HepG2 (cell line): Measurements from ENCODE around the gene ADD2. TPM values are rescaled to one million over a fixed set of nuclear protein-coding genes. Genes with fewer than 3 reads are reported as not detected.

ENCODE experiments used
- ATAC-seq: fragments of 200-7000 bp; cut with Tn5 transposase; 3 replicates; pipeline ENCODE4 v1.9.1; 2020; ENCODE audit warnings: mild to moderate bottlenecking, moderate library complexity
- BruUV-seq: library from RNA; stranded (reverse); fragments of 400-500 nt; replicated peaks from 2 replicates; lab custom pipeline; 2021; lab: Mats Ljungman, UMichigan
- CTCF ChIA-PET: fragments of 300-600 bp; formaldehyde crosslinking; extraction: SDS; loops from one replicate; lab custom pipeline; 2021; ENCODE audit warnings: low total read pairs, inconsistent platforms, low intra/inter-chr PET ratio; lab: Yijun Ruan, JAX
- POLR2A ChIA-PET: fragments of 350-600 bp; sonication (Branson Sonifier 250); formaldehyde crosslinking; loops from one replicate; lab custom pipeline; 2020; ENCODE audit warnings: antibody characterized with exemption, inconsistent platforms; lab: Yijun Ruan, JAX
- DNase-seq: peaks from one replicate; pipeline ENCODE4 v3.0.0-alpha.2; 2015; ENCODE audit warnings: low spot score
- FAIRE-seq: peaks from 3 replicates; lab custom pipeline; 2011; peaks lifted over from hg19 to GRCh38; lab: Jason Lieb, UNC
- H2AFZ ChIP-seq: one replicate; pipeline ENCODE4 v1.6.1; 2011; ENCODE audit warnings: low read length, inconsistent platforms
- H3K27ac ChIP-seq: fragments of 300-600 bp; 3 replicates; pipeline ENCODE4 v1.8.0; 2011; ENCODE audit warnings: mixed run types, mild to moderate bottlenecking, mixed read lengths, low read length, inconsistent platforms; ENCODE audit not compliant: insufficient read depth; ENCODE audit errors: extremely low read length
- H3K27me3 ChIP-seq, 2 experiments: fragments of 200-600 bp in 1 of 2; 2 replicates in 1 of 2; 3 replicates in 1 of 2; pipeline versions ENCODE4 v1.6.0 to v1.8.0; 2011; ENCODE audit warnings: low read length in 2 of 2, mild to moderate bottlenecking in 2 of 2, moderate library complexity in 2 of 2, inconsistent platforms in 1 of 2; ENCODE audit not compliant: insufficient read depth in 2 of 2, control insufficient read depth in 1 of 2
- H3K36me3 ChIP-seq, 2 experiments: fragments of 200-600 bp in 1 of 2; replicated peaks in 1 of 2; 2 replicates in 1 of 2; 3 replicates in 1 of 2; pipeline versions ENCODE4 v1.5.1 to v1.8.0; 2011; ENCODE audit warnings: low read length in 2 of 2, inconsistent platforms in 1 of 2; ENCODE audit not compliant: insufficient read depth in 2 of 2, control insufficient read depth in 1 of 2
- H3K4me1 ChIP-seq: 2 replicates; pipeline ENCODE4 v1.5.1; 2012; ENCODE audit warnings: low read length, inconsistent platforms; ENCODE audit not compliant: insufficient read depth
- H3K4me2 ChIP-seq: 2 replicates; pipeline ENCODE4 v1.6.0; 2011; ENCODE audit warnings: low read depth, low read length, inconsistent platforms
- H3K4me3 ChIP-seq, 3 experiments: fragments of 200-600 bp in 1 of 3; sonication (generic), shearing (Covaris generic) in 1 of 3; replicated peaks in 1 of 3; 2 replicates each; pipeline ENCODE4 v1.5.1; 2011 to 2016; ENCODE audit warnings: low read length in 3 of 3, inconsistent platforms in 2 of 3, low read depth in 2 of 3, mild to moderate bottlenecking in 2 of 3, control low read depth in 1 of 3, mixed read lengths in 1 of 3; ENCODE audit not compliant: insufficient read depth in 1 of 3
- H3K79me2 ChIP-seq: one replicate; pipeline ENCODE4 v1.6.1; 2011; ENCODE audit warnings: low read length, inconsistent platforms; ENCODE audit not compliant: insufficient read depth
- H3K9ac ChIP-seq: 2 replicates; pipeline ENCODE4 v1.6.0; 2011; ENCODE audit warnings: mild to moderate bottlenecking, low read depth, low read length, inconsistent platforms; ENCODE audit not compliant: insufficient read depth
- H3K9me3 ChIP-seq: 2 replicates; pipeline ENCODE4 v1.5.1; 2012; ENCODE audit warnings: mild to moderate bottlenecking, low read length
- H4K20me1 ChIP-seq: 2 replicates; pipeline ENCODE4 v1.6.0; 2011; ENCODE audit warnings: inconsistent platforms, mild to moderate bottlenecking, low read length, moderate library complexity; ENCODE audit not compliant: insufficient read depth
- CENPX ChIP-seq: sonication (generic); formaldehyde crosslinking; IDR thresholded peaks from 2 replicates; pipeline ENCODE4 v1.9.0; 2021; ENCODE audit warnings: mild to moderate bottlenecking, missing genetic modification reagents, moderate library complexity
- ETS1 ChIP-seq: sonication (generic); formaldehyde crosslinking; IDR thresholded peaks from 2 replicates; pipeline ENCODE4 v1.4.0; 2020; ENCODE audit warnings: missing genetic modification reagents
- HIVEP1 ChIP-seq: sonication (generic); formaldehyde crosslinking; IDR thresholded peaks from 2 replicates; pipeline ENCODE4 v1.4.0; 2020; ENCODE audit warnings: mild to moderate bottlenecking, missing genetic modification reagents
- KDM5B ChIP-seq: sonication (generic); formaldehyde crosslinking; IDR thresholded peaks from 2 replicates; pipeline ENCODE4 v1.4.0; 2020; ENCODE audit warnings: missing genetic modification reagents, mild to moderate bottlenecking, borderline replicate concordance
- NFE2L2 ChIP-seq: fragments of 150-350 bp; IDR thresholded peaks from 2 replicates; pipeline ENCODE4 v1.6.1; 2014; ENCODE audit warnings: low read length
- PITX1 ChIP-seq: sonication (generic); formaldehyde crosslinking; IDR thresholded peaks from 2 replicates; pipeline ENCODE4 v1.5.1; 2020; ENCODE audit warnings: mild to moderate bottlenecking, missing genetic modification reagents
- SMAD9 ChIP-seq: sonication (generic); formaldehyde crosslinking; IDR thresholded peaks from 2 replicates; pipeline ENCODE4 v1.5.1; 2020; ENCODE audit warnings: mild to moderate bottlenecking, missing genetic modification reagents
- ZBTB49 ChIP-seq: sonication (generic); formaldehyde crosslinking; IDR thresholded peaks from 2 replicates; pipeline ENCODE4 v1.4.0; 2020; ENCODE audit warnings: missing genetic modification reagents, borderline replicate concordance
- ZNF253 ChIP-seq: sonication (generic); formaldehyde crosslinking; IDR thresholded peaks from 2 replicates; pipeline ENCODE4 v1.8.0; 2022; ENCODE audit warnings: mild to moderate bottlenecking, missing genetic modification reagents, borderline replicate concordance
- ZNF331 ChIP-seq: sonication (generic); formaldehyde crosslinking; IDR thresholded peaks from 2 replicates; pipeline ENCODE4 v1.4.0; 2020; ENCODE audit warnings: missing genetic modification reagents
- ZNF382 ChIP-seq: sonication (generic); formaldehyde crosslinking; IDR thresholded peaks from 2 replicates; pipeline ENCODE4 v1.5.0; 2020; ENCODE audit warnings: missing genetic modification reagents, mild to moderate bottlenecking, borderline replicate concordance
- ZNF570 ChIP-seq: sonication (generic); formaldehyde crosslinking; IDR thresholded peaks from 2 replicates; pipeline ENCODE4 v1.4.0; 2020; ENCODE audit warnings: mild to moderate bottlenecking, missing genetic modification reagents, borderline replicate concordance
- ZNF609 ChIP-seq: sonication (generic); formaldehyde crosslinking; IDR thresholded peaks from 2 replicates; pipeline ENCODE4 v1.4.0; 2020; ENCODE audit warnings: mild to moderate bottlenecking, missing genetic modification reagents, borderline replicate concordance
- ZSCAN9 ChIP-seq: IDR thresholded peaks from 2 replicates; pipeline ENCODE4 v1.6.1; 2016; ENCODE audit warnings: borderline replicate concordance
- WGBS: methylation state at CpG from one replicate; pipeline ENCODE4 v1.1.6; 2017; ENCODE audit warnings: low lambda C conversion rate; 5-methylcytosine and 5-hydroxymethylcytosine counted together
- in situ Hi-C: cut with HindIII; loops from 2 replicates; pipeline ENCODE4 v1.10.0; 2017; ENCODE audit warnings: low pct_unique_long_range_greater_than_20kb; ENCODE audit not compliant: extremely low pct_ligation_motif_present
- intact Hi-C: fragments of 100-400 bp; cut with micrococcal nuclease; formaldehyde crosslinking; loops from one replicate; pipeline ENCODE4 v1.10.0; 2022; ENCODE audit not compliant: unreplicated experiment
- polyA plus RNA-seq, 8 experiments: library from polyadenylated mRNA; depleted of rRNA in 3 of 8; stranded (reverse) in 7 of 8; unstranded in 1 of 8; fragments of >200 nt; fragmentation: Illumina TruSeq in 4 of 8; extraction: Trizol in 4 of 8; gene quantifications; 2 replicates each; pipeline versions ENCODE4 v1.2.1 to v1.2.3, GENCODE V29; 2011 to 2016; ENCODE audit warnings: low read depth in 4 of 8, missing spikeins in 1 of 8, mixed read lengths in 1 of 8; ENCODE audit not compliant: insufficient read depth in 1 of 8
- total RNA-seq, 5 experiments: library from RNA; depleted of rRNA; stranded (reverse); fragments of >200 nt; fragmentation: Illumina TruSeq; extraction: Trizol; gene quantifications; 2 replicates each; pipeline ENCODE4 v1.2.3, GENCODE V29; 2016; ENCODE audit warnings: low read depth in 1 of 5

The ADD2 gene
- total and polyA plus RNA-seq, 2 of the 13 experiments (the other 11 are each of a cell fraction or from before 2014, with no cell fraction given), result 0.05 to 0.13 TPM

GRCh38 chr2:70726947-70727725 is 40.9 kb downstream of the ADD2 start:
- Histone ChIP-seq H3K4me1 (no peaks in the 10 kb centered on the region), H2AFZ (no peak overlapping the region), H3K36me3 (no peaks in the 10 kb centered on the region), H3K79me2 (no peaks in the 10 kb centered on the region), H3K4me2 (no peak overlapping the region), H4K20me1 (no peaks in the 10 kb centered on the region), H3K9me3 (no peaks in the 10 kb centered on the region), H3K9ac (no peak overlapping the region), H3K4me3 (no peak overlapping the region), H3K27me3 (peaks cover 2 to 31% of the 10 kb centered on the region in 2 experiments; a peak in 3 of 5 replicates), H3K27ac (no peak overlapping the region)
- no TSS peak for BruUV-seq
- CTCF ChIA-PET, result no interaction called here
- in situ Hi-C loops, result no loop called here
- FAIRE-seq, result no peak
- WGBS, result 49% methylated on average over 11 of the region's 11 CpGs
- no peak for ATAC-seq
- intact Hi-C loops, result no loop called here
- POLR2A ChIA-PET, result no interaction called here
- TF ChIP-seq NFE2L2, result no peak
- no peak for TF ChIP-seq PITX1 (CRISPR knock-in tag)
- no peak for TF ChIP-seq ZNF609 (CRISPR knock-in tag)
- TF ChIP-seq ETS1 (CRISPR knock-in tag), result no peak
- TF ChIP-seq ZNF382 (CRISPR knock-in tag), result no peak
- no peak for TF ChIP-seq ZNF331
- TF ChIP-seq ZSCAN9, result no peak
- TF ChIP-seq ZBTB49 (CRISPR knock-in tag), result no peak
- no peak for TF ChIP-seq KDM5B
- TF ChIP-seq ZNF253, result no peak
- TF ChIP-seq CENPX (CRISPR knock-in tag), result no peak
- no peak for TF ChIP-seq HIVEP1 (CRISPR knock-in tag)
- TF ChIP-seq SMAD9 (CRISPR knock-in tag), result no peak
- TF ChIP-seq ZNF570, result no peak
- DNase-seq, result no peak
